Heart left ventricle (tissue), 16 donors: Measurements from ENCODE around the gene SPDYE4. TPM values are rescaled to one million over a fixed set of nuclear protein-coding genes. Genes with fewer than 3 reads are reported as not detected.
A peak's percentile ranks its signal among the peaks of the same experiment; 100 is the strongest.

Experiments
- ATAC-seq, 4 donors: fragments of 200-7000 bp; cut with Tn5 transposase; one replicate each; pipeline ENCODE4 v1.9.1; 2020 to 2022; ENCODE audit warnings: moderate library complexity in 4 of 4, mild to moderate bottlenecking in 3 of 4, moderate number of reproducible peaks in 1 of 4
- DNase-seq, 5 donors: peaks; one replicate each; pipeline ENCODE4 v3.0.0-alpha.2; 2020
- H3K27ac ChIP-seq, 12 donors: fragments of 200-600 bp; sonication (generic) in 4 of 12; one replicate each; pipeline versions ENCODE4 v1.5.0 to v1.8.0; 2016 to 2022; ENCODE audit warnings: mild to moderate bottlenecking in 2 of 12
- H3K27me3 ChIP-seq, 9 donors: fragments of 200-600 bp; sonication (generic) in 2 of 9; one replicate each; pipeline versions ENCODE4 v1.5.1 to v1.8.0; 2016 to 2022; ENCODE audit warnings: mild to moderate bottlenecking in 3 of 9
- H3K36me3 ChIP-seq, 9 donors: fragments of 200-600 bp; sonication (generic) in 2 of 9; one replicate each; pipeline versions ENCODE4 v1.5.0 to v1.8.0; 2018 to 2022; ENCODE audit warnings: mild to moderate bottlenecking in 2 of 9
- H3K4me1 ChIP-seq, 12 donors: fragments of 200-600 bp; sonication (generic) in 4 of 12; one replicate each; pipeline versions ENCODE4 v1.5.0 to v1.8.0; 2016 to 2022; ENCODE audit warnings: mild to moderate bottlenecking in 3 of 12
- H3K4me3 ChIP-seq, 12 donors: fragments of 200-600 bp; sonication (generic) in 4 of 12; one replicate each; pipeline versions ENCODE4 v1.5.0 to v1.8.0; 2017 to 2022; ENCODE audit warnings: mild to moderate bottlenecking in 9 of 12, moderate library complexity in 4 of 12
- H3K9me3 ChIP-seq, 12 donors: fragments of 200-600 bp; sonication (generic) in 4 of 12; one replicate each; pipeline versions ENCODE4 v1.5.0 to v1.8.0; 2016 to 2022; ENCODE audit warnings: mild to moderate bottlenecking in 1 of 12
- CTCF ChIP-seq, 12 donors: fragments of 200-600 bp; sonication (generic) in 4 of 12; IDR thresholded peaks; one replicate each; pipeline versions ENCODE4 v1.5.0 to v1.8.0; 2018 to 2022; ENCODE audit warnings: antibody characterized with exemption in 12 of 12, mild to moderate bottlenecking in 5 of 12
- POLR2A ChIP-seq, 2 donors: fragments of 450-650 bp; IDR thresholded peaks; one replicate each; pipeline ENCODE4 v1.6.1; 2017; ENCODE audit warnings: antibody characterized with exemption in 2 of 2, mild to moderate bottlenecking in 2 of 2, moderate library complexity in 2 of 2
- WGBS, 4 donors: extraction: QIAGEN DNeasy Blood & Tissue Kit in 2 of 4; methylation state at CpG; one replicate each; pipeline versions ENCODE4 v1.1.5 to v1.1.7; 2013 to 2018; 5-methylcytosine and 5-hydroxymethylcytosine counted together
- intact Hi-C, 10 donors: fragments of 100-400 bp; cut with DNase I; formaldehyde crosslinking; loops; one replicate each; pipeline versions ENCODE4 v1.11.1 to v1.14.2; 2022
- polyA plus RNA-seq, 2 donors: library from polyadenylated mRNA; stranded (reverse); fragments of 200-250 nt; gene quantifications; one replicate each; pipeline ENCODE4 v1.2.3, GENCODE V29; 2013
- total RNA-seq, 9 donors: library from RNA; depleted of rRNA in 2 of 9; stranded (reverse); fragments of >200 nt in 2 of 9; fragmentation: NEBNext Ultra II Directional in 3 of 9; extraction: Animal tissue kit (Norgen Biotek cat#: 25700) in 3 of 9; gene quantifications; one replicate each; pipeline versions ENCODE4 v1.1.0 to v1.2.4, GENCODE V29; 2016 to 2023
- donor health status: ischemic (EF 13 %, LVEDD 7.1; RV severe dilation, severe dysfunction).
- donor health status: healthy with polysubstance abuse.
- donor health status: DM: no; HTN: yes; CAD: no.
- donor health status: DM: no; HTN: no; CAD: no.
- donor health status: ischemic (EF 25% LVEDD 6.9; RV normal size, moderate dysfunction).
- donor health status: ischemic (EF 25% LVEDD 5.7; RV mildly dilated, moderate dysfunction).
- donor health status: healthy.
- donor health status: DM: yes; HTN: yes; CAD: no.
- donor health status: ischemic (EF 35%, LVEDD 5.7; RV mildly dilated, moderate dysfunction).
- donor health status: nonischemic (EF 11% LVEDD 7.7; RV severe dilation, severe dysfunction).
- donor health status: DM: yes; HTN: yes; CAD: no.
- donor health status: PGD.
- donor health status: ischemic (EF 29% LVEDD 5.4; RV normal size, mild dysfunction).
- donor health status: nonischemic (EF 23%, LVEDD 6.1; RV moderate dilation, normal function).

Gene SPDYE4
- total and polyA plus RNA-seq, 11 donors = not detected

GRCh38 chr17:8803531-8804420 lies 45.4 kb upstream of the SPDYE4 start:
- intact Hi-C loops = loop anchor here in 8 of 10 donors (5.0 to 10.0 kb wide), 4 partner anchors 79 to 711 kb away; no protein-coding TSS in a partner anchor
- H3K36me3 ChIP-seq = no peaks in the 10 kb centered on the region

GRCh38 chr17:8801135-8801840 lies 42.9 kb upstream of the SPDYE4 start:
- DNase-seq (no peak), ATAC-seq (no peak)
- no peaks in the 10 kb centered on the region for H3K9me3 ChIP-seq
- no peak overlapping the region for H3K27ac ChIP-seq
- intact Hi-C loops = loop anchor here in 8 of 10 donors (5.0 to 10.0 kb wide), 4 partner anchors 81 to 714 kb away; no protein-coding TSS in a partner anchor
- H3K36me3 ChIP-seq = no peaks in the 10 kb centered on the region
- peaks cover 0 to 9% (median 2%) of the 10 kb centered on the region in 9 donors for H3K27me3 ChIP-seq
- no peak overlapping the region for H3K4me3 ChIP-seq
- 92 to 97% (median 93%) methylated on average over 3 to 6 of the region's 6 CpGs for whole genome bisulfite sequencing, 4 donors
- TF ChIP-seq POLR2A (IDR thresholded peaks at IDR 0.05) (no peak), CTCF (IDR thresholded peaks at IDR 0.05) (no peak)
- peaks cover 0 to 13% (median 0%) of the 10 kb centered on the region in 12 donors for H3K4me1 ChIP-seq

More at GRCh38 chr17:8803531-8804420, 45.4 kb upstream of the SPDYE4 start:
- H3K27ac ChIP-seq = no peak overlapping the region
- 72 to 83% (median 79%) methylated on average over 17 to 19 of the region's 19 CpGs for WGBS, 4 donors
- H3K4me3 ChIP-seq = no peak overlapping the region
- no peak for DNase-seq
- peaks cover 0 to 8% (median 2%) of the 10 kb centered on the region in 9 donors for H3K27me3 ChIP-seq
- TF ChIP-seq POLR2A (IDR thresholded peaks at IDR 0.05) (no peak), CTCF (IDR thresholded peaks at IDR 0.05) (peak in 1 of 12 donors; percentile 9)
- ATAC-seq = peak in 3 of 4 donors; percentile 58 to 68 (median 59)
- H3K9me3 ChIP-seq = peaks cover 0 to 4% (median 0%) of the 10 kb centered on the region in 12 donors
- H3K4me1 ChIP-seq = peaks cover 0 to 16% (median 0%) of the 10 kb centered on the region in 12 donors

GRCh38 chr17:8800656-8801055 lies 42.3 kb upstream of the SPDYE4 start:
- TF ChIP-seq POLR2A (IDR thresholded peaks at IDR 0.05) (no peak), CTCF (IDR thresholded peaks at IDR 0.05) (no peak)
- peaks cover 0 to 13% (median 0%) of the 10 kb centered on the region in 12 donors for H3K4me1 ChIP-seq
- intact Hi-C loops = loop anchor here in 8 of 10 donors (5.0 to 10.0 kb wide), 4 partner anchors 82 to 714 kb away; no protein-coding TSS in a partner anchor
- no peaks in the 10 kb centered on the region for H3K36me3 ChIP-seq
- H3K9me3 ChIP-seq = no peaks in the 10 kb centered on the region
- no peak overlapping the region for H3K27ac ChIP-seq
- no peak overlapping the region for H3K4me3 ChIP-seq
- WGBS, 4 donors = 74 to 100% (median 90%) methylated on average over 2 of the region's 2 CpGs
- peaks cover 0 to 9% (median 2%) of the 10 kb centered on the region in 9 donors for H3K27me3 ChIP-seq
- DNase-seq (no peak), ATAC-seq (no peak)
